Uterine smooth muscle cell (primary cell): ENCODE data around the gene HSCB. TPM values are rescaled to one million over a fixed set of nuclear protein-coding genes. Genes with fewer than 3 reads are reported as not detected.

Experiments
- total RNA-seq: library from RNA; depleted of rRNA; stranded (reverse); fragments of >200 nt; gene quantifications from 2 replicates; pipeline ENCODE4 v1.2.3, GENCODE V29; 2014

HSCB gene
- total RNA-seq = 18.1 and 18.8 TPM in 2 replicates

GRCh38 chr22:28741785-28742561, at the start of gene HSCB, which contains the start of gene CHEK2:
HSCB (plus strand) TSS chr22:28742039; CDS start chr22:28742096, 57 bp downstream.
CHEK2 (minus strand) TSS chr22:28741820; CDS start chr22:28734721, 7,099 bp downstream.

GRCh38 chr22:28772633-28773460, 31.0 kb downstream of the HSCB start, which contains the start of gene CCDC117:
CCDC117 (plus strand) TSS chr22:28772695; CDS start chr22:28772850, 155 bp downstream.

GRCh38 chr22:28800308-28801041, 58.6 kb downstream of the HSCB start, which contains the start of gene XBP1:
XBP1 (minus strand) TSS chr22:28800569.

Other genes starting within 250 kb of the HSCB start
- 21.8 and 31.4 TPM in 2 replicates for gene TTC28, start 62.2 kb upstream of the HSCB start, total RNA-seq
- gene CHEK2, start 219 bp upstream of the HSCB start, total RNA-seq = 20.6 and 30.1 TPM in 2 replicates
- gene CCDC117, start 30.7 kb downstream of the HSCB start, total RNA-seq = 15.2 and 15.9 TPM in 2 replicates
- 303 and 354 TPM in 2 replicates for gene XBP1, start 58.5 kb downstream of the HSCB start, total RNA-seq
- 4.8 and 5.1 TPM in 2 replicates for gene ZNRF3, start 141.5 kb downstream of the HSCB start, total RNA-seq